WTC11 (cell line): ENCODE measurements around the gene TCHP. TPM values are rescaled to one million over a fixed set of nuclear protein-coding genes. Genes with fewer than 3 reads are reported as not detected.

Experiments used
- ATAC-seq: fragments of 200-7000 bp; cut with Tn5 transposase; 2 replicates; pipeline ENCODE4 v1.10.0; 2021; ENCODE audit warnings: mild to moderate bottlenecking, moderate library complexity
- CTCF ChIA-PET: fragments of 300-600 bp; sonication (Branson Sonifier 250); formaldehyde crosslinking; loops from one replicate; lab custom pipeline; 2021; ENCODE audit warnings: antibody characterized with exemption; lab: Charles Lee
- POLR2A ChIA-PET: fragments of 350-600 bp; sonication (Branson Sonifier 250); formaldehyde crosslinking; loops from one replicate; lab custom pipeline; 2021; ENCODE audit warnings: antibody characterized with exemption; lab: Charles Lee
- DNase-seq: peaks from one replicate; pipeline ENCODE4 v3.0.0; 2021; ENCODE audit warnings: low spot score
- H3K27ac Mint-ChIP-seq: 2 replicates; pipeline ENCODE4 v1.8.0; 2021; ENCODE audit warnings: mixed read lengths
- H3K27me3 Mint-ChIP-seq: 2 replicates; pipeline ENCODE4 v1.8.0; 2021; ENCODE audit warnings: low read depth, mild to moderate bottlenecking, moderate library complexity, mixed read lengths
- H3K36me3 Mint-ChIP-seq: 2 replicates; pipeline ENCODE4 v1.8.0; 2021; ENCODE audit warnings: mixed read lengths
- H3K4me1 Mint-ChIP-seq: 2 replicates; pipeline ENCODE4 v1.8.0; 2022; ENCODE audit warnings: mixed read lengths
- H3K4me3 Mint-ChIP-seq: 2 replicates; pipeline ENCODE4 v1.8.0; 2021; ENCODE audit warnings: mild to moderate bottlenecking, moderate library complexity, mixed read lengths
- H3K9me3 Mint-ChIP-seq: 2 replicates; pipeline ENCODE4 v1.8.0; 2021; ENCODE audit warnings: mixed read lengths
- ATF1 ChIP-seq: sonication (generic); formaldehyde crosslinking; IDR thresholded peaks from 2 replicates; pipeline ENCODE4 v1.8.1; 2023; ENCODE audit warnings: mild to moderate bottlenecking, moderate library complexity, missing genetic modification reagents
- ATF3 ChIP-seq: sonication (generic); formaldehyde crosslinking; conservative IDR thresholded peaks from 2 replicates; pipeline ENCODE4 v1.8.1; 2022; ENCODE audit warnings: mild to moderate bottlenecking, missing genetic modification reagents
- E2F4 ChIP-seq: sonication (generic); formaldehyde crosslinking; IDR thresholded peaks from 2 replicates; pipeline ENCODE4 v1.8.1; 2022; ENCODE audit warnings: low read depth, mild to moderate bottlenecking, moderate library complexity, missing genetic modification reagents, borderline replicate concordance
- ERG ChIP-seq: fragments of 250-450 bp; sonication (Bioruptor Pico); IDR thresholded peaks from 2 replicates; pipeline ENCODE4 v1.8.0; 2021; ENCODE audit warnings: mild to moderate bottlenecking
- GABPB1 ChIP-seq: sonication (generic); formaldehyde crosslinking; IDR thresholded peaks from 2 replicates; pipeline ENCODE4 v1.8.1; 2023; ENCODE audit warnings: mild to moderate bottlenecking, missing genetic modification reagents
- GRHL2 ChIP-seq: fragments of 250-450 bp; sonication (Bioruptor Pico); IDR thresholded peaks from 2 replicates; pipeline ENCODE4 v1.8.0; 2022; ENCODE audit warnings: mild to moderate bottlenecking, moderate library complexity; ENCODE audit not compliant: insufficient replicate concordance, severe bottlenecking
- JAZF1 ChIP-seq: fragments of 250-450 bp; sonication (Bioruptor Pico); IDR thresholded peaks from 2 replicates; pipeline ENCODE4 v1.9.0; 2021; ENCODE audit warnings: moderate library complexity, mild to moderate bottlenecking, inconsistent platforms
- RELA ChIP-seq: sonication (generic); formaldehyde crosslinking; IDR thresholded peaks from 2 replicates; pipeline ENCODE4 v1.8.1; 2022; ENCODE audit warnings: missing genetic modification reagents, mild to moderate bottlenecking, borderline replicate concordance
- RORB ChIP-seq: fragments of 250-450 bp; sonication (Bioruptor Pico); IDR thresholded peaks from 2 replicates; pipeline ENCODE4 v1.9.0; 2021; ENCODE audit warnings: mild to moderate bottlenecking
- SOX15 ChIP-seq: fragments of 250-450 bp; sonication (Bioruptor Pico); IDR thresholded peaks from 2 replicates; pipeline ENCODE4 v1.9.0; 2021; ENCODE audit warnings: mild to moderate bottlenecking
- TCF7 ChIP-seq: sonication (generic); formaldehyde crosslinking; IDR thresholded peaks from 2 replicates; pipeline ENCODE4 v1.8.0; 2022; ENCODE audit warnings: mild to moderate bottlenecking, low read depth, missing genetic modification reagents, moderate library complexity
- TEAD4 ChIP-seq: sonication (generic); formaldehyde crosslinking; IDR thresholded peaks from 2 replicates; pipeline ENCODE4 v1.8.0; 2022; ENCODE audit warnings: mild to moderate bottlenecking, missing genetic modification reagents
- ZNF219 ChIP-seq: sonication (generic); formaldehyde crosslinking; IDR thresholded peaks from 2 replicates; pipeline ENCODE4 v1.8.0; 2023; ENCODE audit warnings: missing genetic modification reagents, mild to moderate bottlenecking, borderline replicate concordance
- ZNF416 ChIP-seq: fragments of 250-450 bp; sonication (Bioruptor Pico); IDR thresholded peaks from 2 replicates; pipeline ENCODE4 v1.9.0; 2021; ENCODE audit warnings: mild to moderate bottlenecking, inconsistent platforms
- ZNF423 ChIP-seq: fragments of 250-450 bp; sonication (Bioruptor Pico); IDR thresholded peaks from 2 replicates; pipeline ENCODE4 v2.1.2; 2022; ENCODE audit warnings: mild to moderate bottlenecking, moderate library complexity
- total RNA-seq: library from RNA; stranded (reverse); gene quantifications from 3 replicates; pipeline ENCODE4 v1.2.3, GENCODE V29; 2021
- TF ChIP-seq, protein P1 (sequence below): fragments of 250-450 bp; sonication (Bioruptor Pico); IDR thresholded peaks from 2 replicates; pipeline ENCODE4 v1.9.0; 2021; ENCODE audit warnings: mild to moderate bottlenecking
- TF ChIP-seq, protein P2 (sequence below): sonication (generic); formaldehyde crosslinking; IDR thresholded peaks from 2 replicates; pipeline ENCODE4 v1.8.1; 2022; ENCODE audit warnings: missing genetic modification reagents, borderline replicate concordance
- TF ChIP-seq, protein P3 (sequence below): fragments of 250-450 bp; sonication (Bioruptor Pico); IDR thresholded peaks from 2 replicates; pipeline ENCODE4 v2.1.2; 2022; ENCODE audit warnings: mild to moderate bottlenecking, moderate library complexity
- TF ChIP-seq, protein P4 (sequence below): fragments of 250-450 bp; sonication (Bioruptor Pico); IDR thresholded peaks from 2 replicates; pipeline ENCODE4 v1.9.0; 2021; ENCODE audit warnings: mild to moderate bottlenecking
- TF ChIP-seq, protein P5 (sequence below): sonication (generic); formaldehyde crosslinking; IDR thresholded peaks from 2 replicates; pipeline ENCODE4 v1.8.1; 2023; ENCODE audit warnings: mild to moderate bottlenecking, moderate library complexity, missing genetic modification reagents

TCHP gene
- total RNA-seq, 1 experiment from 2014 or later: 7.9 TPM

GRCh38 chr12:109921982-109922381 is 21.9 kb downstream of the TCHP start (continued):
- no peak for TF ChIP-seq GABPB1 (CRISPR knock-in tag)
- no peak for TF ChIP-seq ATF1 (CRISPR knock-in tag)
- no peak for TF ChIP-seq GRHL2 (CRISPR knock-in tag)
- no peak for TF ChIP-seq TEAD4 (CRISPR knock-in tag)
- no peak for TF ChIP-seq ZNF219 (CRISPR knock-in tag)

GRCh38 chr12:109923038-109923437 is 23.0 kb downstream of the TCHP start:
- ATAC-seq (no peak), DNase-seq (no peak)
- peaks cover 13% of the 10 kb centered on the region; the same call in 1 of the 2 replicates for H3K4me1 Mint-ChIP-seq
- ChIA-PET POLR2A (no interaction called here), CTCF (no interaction called here)
- no peaks in the 10 kb centered on the region for H3K27me3 Mint-ChIP-seq
- TF ChIP-seq E2F4 (CRISPR knock-in tag) (no peak), ZNF416 (CRISPR knock-in tag) (no peak), ERG (CRISPR knock-in tag) (no peak)
- peaks cover 5% of the 10 kb centered on the region; the same call in 1 of the 2 replicates for H3K9me3 Mint-ChIP-seq
- no peak overlapping the region for H3K4me3 Mint-ChIP-seq
- H3K27ac Mint-ChIP-seq: no peak overlapping the region
- peaks cover 18% of the 10 kb centered on the region for H3K36me3 Mint-ChIP-seq

GRCh38 chr12:109923481-109924245 is 23.6 kb downstream of the TCHP start:
- H3K9me3 Mint-ChIP-seq: peaks cover 5% of the 10 kb centered on the region; the same call in 1 of the 2 replicates
- CTCF ChIA-PET: no interaction called here
- H3K36me3 Mint-ChIP-seq: peaks cover 18% of the 10 kb centered on the region
- H3K4me3 Mint-ChIP-seq: no peak overlapping the region
- POLR2A ChIA-PET: no interaction called here
- DNase-seq (no peak), ATAC-seq (no peak)
- H3K27ac Mint-ChIP-seq: no peak overlapping the region; the same call in 1 of the 2 replicates
- peaks cover 13% of the 10 kb centered on the region; the same call in 1 of the 2 replicates for H3K4me1 Mint-ChIP-seq
- H3K27me3 Mint-ChIP-seq: no peaks in the 10 kb centered on the region
- TF ChIP-seq TCF7 (CRISPR knock-in tag) (no peak), SOX15 (CRISPR knock-in tag) (no peak), ATF3 (CRISPR knock-in tag) (no peak), RELA (no peak), RORB (no peak), ZNF423 (no peak), JAZF1 (CRISPR knock-in tag) (no peak)
- TF ChIP-seq, protein P1, sequence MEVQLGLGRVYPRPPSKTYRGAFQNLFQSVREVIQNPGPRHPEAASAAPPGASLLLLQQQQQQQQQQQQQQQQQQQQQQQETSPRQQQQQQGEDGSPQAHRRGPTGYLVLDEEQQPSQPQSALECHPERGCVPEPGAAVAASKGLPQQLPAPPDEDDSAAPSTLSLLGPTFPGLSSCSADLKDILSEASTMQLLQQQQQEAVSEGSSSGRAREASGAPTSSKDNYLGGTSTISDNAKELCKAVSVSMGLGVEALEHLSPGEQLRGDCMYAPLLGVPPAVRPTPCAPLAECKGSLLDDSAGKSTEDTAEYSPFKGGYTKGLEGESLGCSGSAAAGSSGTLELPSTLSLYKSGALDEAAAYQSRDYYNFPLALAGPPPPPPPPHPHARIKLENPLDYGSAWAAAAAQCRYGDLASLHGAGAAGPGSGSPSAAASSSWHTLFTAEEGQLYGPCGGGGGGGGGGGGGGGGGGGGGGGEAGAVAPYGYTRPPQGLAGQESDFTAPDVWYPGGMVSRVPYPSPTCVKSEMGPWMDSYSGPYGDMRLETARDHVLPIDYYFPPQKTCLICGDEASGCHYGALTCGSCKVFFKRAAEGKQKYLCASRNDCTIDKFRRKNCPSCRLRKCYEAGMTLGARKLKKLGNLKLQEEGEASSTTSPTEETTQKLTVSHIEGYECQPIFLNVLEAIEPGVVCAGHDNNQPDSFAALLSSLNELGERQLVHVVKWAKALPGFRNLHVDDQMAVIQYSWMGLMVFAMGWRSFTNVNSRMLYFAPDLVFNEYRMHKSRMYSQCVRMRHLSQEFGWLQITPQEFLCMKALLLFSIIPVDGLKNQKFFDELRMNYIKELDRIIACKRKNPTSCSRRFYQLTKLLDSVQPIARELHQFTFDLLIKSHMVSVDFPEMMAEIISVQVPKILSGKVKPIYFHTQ (CRISPR knock-in tag): no peak
- TF ChIP-seq, protein P2, sequence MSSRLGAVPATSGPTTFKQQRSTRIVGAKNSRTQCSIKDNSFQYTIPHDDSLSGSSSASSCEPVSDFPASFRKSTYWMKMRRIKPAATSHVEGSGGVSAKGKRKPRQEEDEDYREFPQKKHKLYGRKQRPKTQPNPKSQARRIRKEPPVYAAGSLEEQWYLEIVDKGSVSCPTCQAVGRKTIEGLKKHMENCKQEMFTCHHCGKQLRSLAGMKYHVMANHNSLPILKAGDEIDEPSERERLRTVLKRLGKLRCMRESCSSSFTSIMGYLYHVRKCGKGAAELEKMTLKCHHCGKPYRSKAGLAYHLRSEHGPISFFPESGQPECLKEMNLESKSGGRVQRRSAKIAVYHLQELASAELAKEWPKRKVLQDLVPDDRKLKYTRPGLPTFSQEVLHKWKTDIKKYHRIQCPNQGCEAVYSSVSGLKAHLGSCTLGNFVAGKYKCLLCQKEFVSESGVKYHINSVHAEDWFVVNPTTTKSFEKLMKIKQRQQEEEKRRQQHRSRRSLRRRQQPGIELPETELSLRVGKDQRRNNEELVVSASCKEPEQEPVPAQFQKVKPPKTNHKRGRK (CRISPR knock-in tag): no peak
- TF ChIP-seq, protein P3, sequence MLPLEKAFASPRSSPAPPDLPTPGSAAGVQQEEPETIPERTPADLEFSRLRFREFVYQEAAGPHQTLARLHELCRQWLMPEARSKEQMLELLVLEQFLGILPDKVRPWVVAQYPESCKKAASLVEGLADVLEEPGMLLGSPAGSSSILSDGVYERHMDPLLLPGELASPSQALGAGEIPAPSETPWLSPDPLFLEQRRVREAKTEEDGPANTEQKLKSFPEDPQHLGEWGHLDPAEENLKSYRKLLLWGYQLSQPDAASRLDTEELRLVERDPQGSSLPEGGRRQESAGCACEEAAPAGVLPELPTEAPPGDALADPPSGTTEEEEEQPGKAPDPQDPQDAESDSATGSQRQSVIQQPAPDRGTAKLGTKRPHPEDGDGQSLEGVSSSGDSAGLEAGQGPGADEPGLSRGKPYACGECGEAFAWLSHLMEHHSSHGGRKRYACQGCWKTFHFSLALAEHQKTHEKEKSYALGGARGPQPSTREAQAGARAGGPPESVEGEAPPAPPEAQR: no peak
- TF ChIP-seq, protein P4, sequence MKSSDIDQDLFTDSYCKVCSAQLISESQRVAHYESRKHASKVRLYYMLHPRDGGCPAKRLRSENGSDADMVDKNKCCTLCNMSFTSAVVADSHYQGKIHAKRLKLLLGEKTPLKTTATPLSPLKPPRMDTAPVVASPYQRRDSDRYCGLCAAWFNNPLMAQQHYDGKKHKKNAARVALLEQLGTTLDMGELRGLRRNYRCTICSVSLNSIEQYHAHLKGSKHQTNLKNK (CRISPR knock-in tag): no peak
- TF ChIP-seq, protein P5, sequence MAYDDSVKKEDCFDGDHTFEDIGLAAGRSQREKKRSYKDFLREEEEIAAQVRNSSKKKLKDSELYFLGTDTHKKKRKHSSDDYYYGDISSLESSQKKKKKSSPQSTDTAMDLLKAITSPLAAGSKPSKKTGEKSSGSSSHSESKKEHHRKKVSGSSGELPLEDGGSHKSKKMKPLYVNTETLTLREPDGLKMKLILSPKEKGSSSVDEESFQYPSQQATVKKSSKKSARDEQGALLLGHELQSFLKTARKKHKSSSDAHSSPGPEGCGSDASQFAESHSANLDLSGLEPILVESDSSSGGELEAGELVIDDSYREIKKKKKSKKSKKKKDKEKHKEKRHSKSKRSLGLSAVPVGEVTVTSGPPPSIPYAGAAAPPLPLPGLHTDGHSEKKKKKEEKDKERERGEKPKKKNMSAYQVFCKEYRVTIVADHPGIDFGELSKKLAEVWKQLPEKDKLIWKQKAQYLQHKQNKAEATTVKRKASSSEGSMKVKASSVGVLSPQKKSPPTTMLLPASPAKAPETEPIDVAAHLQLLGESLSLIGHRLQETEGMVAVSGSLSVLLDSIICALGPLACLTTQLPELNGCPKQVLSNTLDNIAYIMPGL (CRISPR knock-in tag): no peak
